ENCODE data around the gene TMPRSS11E.
"Not testable (repeated sequence)": the region's sequence is repeated elsewhere in the genome, so short reads cannot be mapped to it uniquely, and the experiment has no call there.

DNA sequence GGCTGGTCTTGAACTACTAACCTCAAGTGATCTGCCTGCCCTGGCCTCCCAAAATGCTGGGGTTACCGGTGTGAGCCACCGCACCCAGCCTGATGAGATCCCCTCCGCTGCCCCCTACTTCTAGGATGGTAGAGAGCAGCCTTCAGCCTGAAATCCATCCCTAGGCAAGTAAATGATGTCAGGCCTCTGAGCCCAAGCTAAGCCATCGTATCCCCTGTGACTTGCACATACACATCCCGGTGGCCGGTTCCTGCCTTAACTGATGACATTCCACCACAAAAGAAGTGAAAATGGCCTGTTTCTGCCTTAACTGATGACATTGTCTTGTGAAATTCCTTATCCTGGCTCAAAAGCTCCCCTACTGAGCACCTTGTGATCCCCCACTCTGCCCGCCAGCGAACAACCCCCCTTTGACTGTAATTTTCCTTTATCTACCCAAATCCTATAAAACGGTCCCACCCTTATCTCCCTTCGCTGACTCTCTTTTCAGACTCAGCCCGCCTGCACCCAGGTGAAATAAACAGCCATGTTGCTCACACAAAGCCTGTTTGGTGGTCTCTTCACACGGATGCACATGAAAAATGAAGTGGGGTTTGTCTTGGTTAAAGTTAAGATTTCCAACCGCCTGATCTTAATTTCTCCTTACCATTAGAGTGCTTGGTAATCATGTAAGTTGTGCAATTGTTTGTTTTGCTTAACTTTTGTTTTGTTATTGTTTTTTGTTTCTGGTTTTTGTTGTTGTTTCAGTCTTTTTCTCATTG is 41.4 kb upstream of the TMPRSS11E start:
- TF ChIP-seq CTCF, POLR2A, POLR2AphosphoS5 (IDR thresholded peaks at IDR 0.05): not testable (repeated sequence)
